HG03066 (cell line): ENCODE measurements around the gene EIF3B.
"Not testable (repeated sequence)": the region's sequence is repeated elsewhere in the genome, so short reads cannot be mapped to it uniquely, and the experiment has no call there.

Source experiments
- ATAC-seq: cut with Tn5 transposase; IDR thresholded peaks from one replicate; pipeline ENCODE4 v1.9.1; 2021; ENCODE audit warnings: low read depth; ENCODE audit not compliant: unreplicated experiment

EIF3B gene

GRCh38 chr7:2354186-2354938 is at the start of gene EIF3B:
Gene EIF3B, plus strand, starts transcription at chr7:2354827. Its CDS starts 95 bp downstream, at chr7:2354922.
- peak; percentile 75 for ATAC-seq

- not testable (repeated sequence) for ATAC-seq
Measured at GRCh38 chr7:2305258-2305657, 49.4 kb upstream of the EIF3B start.

GRCh38 chr7:2306688-2307087 is 47.9 kb upstream of the EIF3B start:
- ATAC-seq = no peak

- no peak for ATAC-seq
Measured at GRCh38 chr7:2307690-2308107, 46.9 kb upstream of the EIF3B start.

- ATAC-seq = no peak
Measured at GRCh38 chr7:2309889-2310331, 44.7 kb upstream of the EIF3B start.

- no peak for ATAC-seq
Measured at GRCh38 chr7:2312267-2312929, 42.2 kb upstream of the EIF3B start.

- peak; percentile 9 for ATAC-seq
Measured at GRCh38 chr7:2313450-2314208, 41.0 kb upstream of the EIF3B start.

- peak; percentile 47 for ATAC-seq
Measured at GRCh38 chr7:2314209-2314955, 40.2 kb upstream of the EIF3B start, which contains the start of gene SNX8. Gene SNX8, minus strand, starts transcription at chr7:2314441. Its CDS starts 20 bp downstream, at chr7:2314421.

- ATAC-seq = not testable (repeated sequence)
Measured at GRCh38 chr7:2314956-2315530, 39.6 kb upstream of the EIF3B start.

GRCh38 chr7:2315787-2316186 is 38.8 kb upstream of the EIF3B start:
- no peak for ATAC-seq

GRCh38 chr7:2316578-2316977 is 38.0 kb upstream of the EIF3B start:
- ATAC-seq = no peak

GRCh38 chr7:2317556-2318293 is 36.9 kb upstream of the EIF3B start:
- no peak for ATAC-seq

- no peak for ATAC-seq
Measured at GRCh38 chr7:2321020-2321419, 33.6 kb upstream of the EIF3B start.

- no peak for ATAC-seq
Measured at GRCh38 chr7:2325162-2325561, 29.5 kb upstream of the EIF3B start.

GRCh38 chr7:2326951-2327350 is 27.7 kb upstream of the EIF3B start:
- no peak for ATAC-seq

GRCh38 chr7:2330493-2330892 is 24.1 kb upstream of the EIF3B start:
- ATAC-seq = no peak

- no peak for ATAC-seq
Measured at GRCh38 chr7:2331707-2332106, 22.9 kb upstream of the EIF3B start.

- ATAC-seq = not testable (repeated sequence)
Measured at GRCh38 chr7:2332606-2333231, 21.9 kb upstream of the EIF3B start.
